Vagina (tissue), 2 donors: ENCODE data around the gene KRTAP1-3.

Experiments used
- CTCF ChIP-seq, 3 experiments: fragments of 450-650 bp in 2 of 3; fragments of 200-600 bp in 1 of 3; sonication (generic) in 1 of 3; IDR thresholded peaks; one replicate each; pipeline ENCODE4 v1.5.1; 2017 to 2019; ENCODE audit warnings: antibody characterized with exemption in 3 of 3, mild to moderate bottlenecking in 2 of 3, moderate library complexity in 2 of 3
- POLR2A ChIP-seq, 2 donors: fragments of 450-650 bp; IDR thresholded peaks; one replicate each; pipeline ENCODE4 v1.6.1; 2017; ENCODE audit warnings: antibody characterized with exemption in 2 of 2, mild to moderate bottlenecking in 2 of 2, moderate library complexity in 2 of 2
- POLR2AphosphoS5 ChIP-seq, 2 donors: sonication (generic); formaldehyde crosslinking; IDR thresholded peaks; one replicate each; pipeline ENCODE4 v1.9.0; 2017; ENCODE audit warnings: antibody characterized with exemption in 2 of 2, mild to moderate bottlenecking in 2 of 2, low read depth in 1 of 2; ENCODE audit not compliant: insufficient read depth in 1 of 2

DNA sequence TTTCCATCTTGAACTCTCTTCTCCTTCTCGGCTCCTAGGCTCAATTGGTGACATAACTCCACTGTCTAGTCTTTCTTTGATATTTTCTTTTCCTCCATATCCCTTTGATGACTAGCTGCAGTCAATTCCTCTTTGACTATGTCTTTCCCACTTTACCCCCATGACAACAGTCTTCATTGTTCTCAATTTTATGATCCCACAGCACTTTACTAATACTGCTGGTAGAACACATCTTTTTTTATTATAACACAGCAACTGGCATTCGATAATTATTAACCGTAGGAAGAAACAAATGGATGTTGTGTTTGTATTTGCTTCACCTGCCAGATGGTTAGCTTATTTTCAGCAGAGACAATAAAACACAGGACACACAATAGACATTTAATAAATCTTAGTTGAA, 42.0 kb downstream of the KRTAP1-3 start:
- TF ChIP-seq CTCF (IDR thresholded peaks at IDR 0.05) = no peak
- TF ChIP-seq POLR2A (IDR thresholded peaks at IDR 0.05) = no peak
- TF ChIP-seq POLR2AphosphoS5 (IDR thresholded peaks at IDR 0.05; ENCODE audit: insufficient read depth in 1 of 2, low read depth in 1 of 2) = no peak
